GOT3 (cell line): ENCODE measurements around the gene CDC42EP1.
"Not testable (repeated sequence)": the region's sequence is repeated elsewhere in the genome, so short reads cannot be mapped to it uniquely, and the experiment has no call there.

ENCODE experiments used
- DNase-seq: peaks from one replicate; lab custom pipeline; 2025; ENCODE audit warnings: mixed read lengths; lab: John Stamatoyannopoulos, UW

CDC42EP1 gene

DNA sequence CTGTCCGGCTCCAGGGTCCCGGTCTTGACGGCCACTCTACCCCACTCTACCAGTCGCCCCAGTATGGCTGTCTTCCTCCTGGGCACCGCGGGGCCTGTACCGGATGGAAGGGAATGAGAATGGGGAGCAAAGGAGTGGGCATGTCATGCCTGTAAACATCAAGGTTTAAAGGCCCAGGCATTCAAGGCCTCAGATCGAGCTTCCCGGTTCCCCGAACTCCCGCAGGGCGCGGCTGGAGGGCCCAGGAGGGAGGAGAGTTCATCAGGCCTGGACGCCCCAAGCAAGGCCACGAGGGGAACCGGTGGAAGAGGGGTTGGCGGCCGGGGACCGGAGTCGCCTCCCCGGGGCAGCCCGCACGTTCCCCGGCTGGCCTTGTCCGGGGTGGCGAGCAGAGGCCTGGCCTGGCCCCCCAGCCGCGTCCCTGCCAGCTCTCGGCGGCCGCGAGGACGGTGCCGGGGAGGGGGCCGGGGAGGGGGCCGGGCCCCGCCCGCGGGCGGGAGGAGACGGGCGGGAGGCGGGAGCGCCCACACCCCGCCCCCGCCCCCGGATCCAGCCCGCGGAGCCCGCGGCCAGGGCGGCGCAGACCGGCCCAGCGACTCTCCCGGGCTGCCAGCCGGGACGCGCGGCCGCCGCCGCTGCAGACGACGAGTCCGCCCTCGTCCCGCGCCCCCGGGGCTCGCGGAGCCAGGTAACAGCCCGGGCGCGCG, at the start of gene CDC42EP1:
Gene CDC42EP1 (plus strand): TSS at position 580 of the 707 bp plus-strand sequence. CDS start 5,870 bp downstream, outside the sequence.
- DNase-seq = no peak

DNA sequence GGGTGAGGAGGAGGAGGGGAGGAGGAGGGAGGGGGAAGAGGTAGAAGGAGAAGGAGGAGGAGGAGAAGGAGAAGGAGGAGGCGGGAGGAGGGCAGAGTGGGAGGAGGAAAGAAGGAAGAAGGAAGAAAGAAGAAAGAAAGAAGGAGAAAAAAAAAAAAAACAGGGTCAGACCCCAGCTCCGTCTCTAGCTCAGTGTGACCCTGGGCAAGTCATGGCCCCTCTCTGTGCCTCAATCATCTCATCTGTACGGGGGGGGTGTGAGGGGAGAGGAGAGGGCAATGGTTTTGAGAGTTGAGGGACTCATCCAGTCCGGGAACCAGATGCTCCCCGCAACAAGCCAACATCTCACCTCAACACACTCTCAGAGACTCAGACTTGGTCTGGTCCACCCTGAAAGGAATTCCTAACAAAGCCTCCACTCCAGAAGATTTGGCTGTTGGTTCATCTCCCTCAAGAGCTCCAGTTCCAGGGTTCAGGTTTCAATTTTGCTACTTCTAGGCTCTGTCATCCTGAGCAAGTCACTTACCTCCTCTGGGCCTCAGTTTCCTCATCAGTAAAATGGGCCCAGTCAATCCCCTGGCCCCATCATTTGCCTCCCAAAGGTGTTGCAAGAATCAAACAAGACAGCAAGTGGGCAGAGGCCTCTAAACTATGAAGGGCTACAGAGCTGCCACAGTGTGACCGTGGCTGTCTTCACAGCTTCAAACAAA, 48.7 kb upstream of the CDC42EP1 start:
- DNase-seq = no peak

DNA sequence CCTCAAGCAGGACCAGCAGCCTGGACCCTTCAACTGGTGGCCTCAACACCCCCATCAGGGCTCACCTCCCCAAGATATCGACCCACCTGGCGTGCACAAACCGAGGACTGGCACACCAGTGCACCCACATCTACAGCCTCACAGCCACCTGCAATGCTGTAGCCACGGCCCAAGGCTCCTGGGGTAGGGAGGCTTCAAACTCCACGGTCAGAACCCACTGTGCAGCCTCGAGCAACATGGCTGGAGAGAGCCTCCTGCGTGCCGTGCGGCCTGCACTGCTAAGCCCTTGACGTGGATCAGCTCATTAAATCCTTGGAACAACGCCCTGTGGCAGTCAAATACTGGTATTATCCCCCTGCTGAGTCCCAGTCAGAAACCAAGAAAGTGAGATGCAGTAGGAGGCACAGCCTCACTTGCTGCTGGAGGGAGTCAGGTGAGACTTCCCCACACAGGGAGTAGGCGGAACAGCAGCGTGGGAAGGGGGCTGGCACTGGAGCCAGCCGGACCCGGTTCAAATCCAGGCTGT, 45.7 kb upstream of the CDC42EP1 start:
- DNase-seq = no peak

DNA sequence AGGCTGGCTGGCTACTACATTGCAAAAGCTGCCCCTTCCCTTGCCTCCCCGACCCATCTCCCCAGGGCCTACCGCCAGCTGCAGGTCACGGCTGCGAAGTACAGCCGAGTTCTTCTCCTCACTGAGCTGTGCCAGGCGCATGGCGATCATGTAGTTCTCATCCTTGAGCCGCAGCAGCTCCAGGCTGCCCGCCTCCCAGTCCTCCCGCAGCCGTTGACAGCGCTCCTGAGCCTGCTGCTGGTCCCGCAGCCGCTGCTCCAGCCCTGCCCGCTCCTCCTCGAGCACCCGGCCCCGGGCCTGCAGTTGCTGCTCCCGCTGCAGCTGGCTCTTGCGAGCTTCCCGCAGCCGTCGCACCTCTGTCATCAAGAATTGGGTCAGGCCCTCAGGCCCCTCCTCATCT, 44.4 kb upstream of the CDC42EP1 start:
- DNase-seq = no peak

- DNase-seq = no peak
These were observed 43.8 kb upstream of the CDC42EP1 start for GRCh38 chr22:37516456-37516855.

DNA sequence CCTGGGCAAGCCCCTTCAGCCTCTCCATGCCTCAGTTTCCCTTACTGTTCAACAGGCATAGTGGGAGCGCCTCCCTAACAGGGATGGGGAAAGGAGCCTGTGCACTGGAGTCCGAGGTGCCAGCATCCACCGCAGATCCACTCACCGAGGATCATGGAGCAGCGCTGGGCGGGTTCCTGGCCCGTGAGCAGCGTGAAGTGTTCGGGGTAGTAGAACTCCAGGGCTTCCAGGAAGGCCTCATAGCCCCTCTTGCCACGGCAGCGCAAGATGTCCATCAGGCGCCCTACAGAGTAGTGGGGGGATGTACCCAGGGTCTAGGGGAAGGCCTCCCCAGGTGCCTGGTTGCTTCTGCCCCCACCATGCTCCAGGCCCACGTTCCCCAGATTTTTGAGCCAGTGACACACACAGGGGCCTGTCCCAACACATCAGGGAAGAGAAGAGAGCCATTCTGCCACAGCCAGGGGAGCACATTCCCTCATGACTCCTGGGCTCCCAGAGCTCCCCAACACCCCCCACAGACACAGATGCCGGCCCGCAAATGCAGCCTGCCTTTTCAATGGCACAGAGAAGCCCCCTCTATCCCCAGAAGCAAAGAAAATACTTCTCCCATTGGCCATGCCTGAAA, 42.3 kb upstream of the CDC42EP1 start:
- DNase-seq = no peak

DNA sequence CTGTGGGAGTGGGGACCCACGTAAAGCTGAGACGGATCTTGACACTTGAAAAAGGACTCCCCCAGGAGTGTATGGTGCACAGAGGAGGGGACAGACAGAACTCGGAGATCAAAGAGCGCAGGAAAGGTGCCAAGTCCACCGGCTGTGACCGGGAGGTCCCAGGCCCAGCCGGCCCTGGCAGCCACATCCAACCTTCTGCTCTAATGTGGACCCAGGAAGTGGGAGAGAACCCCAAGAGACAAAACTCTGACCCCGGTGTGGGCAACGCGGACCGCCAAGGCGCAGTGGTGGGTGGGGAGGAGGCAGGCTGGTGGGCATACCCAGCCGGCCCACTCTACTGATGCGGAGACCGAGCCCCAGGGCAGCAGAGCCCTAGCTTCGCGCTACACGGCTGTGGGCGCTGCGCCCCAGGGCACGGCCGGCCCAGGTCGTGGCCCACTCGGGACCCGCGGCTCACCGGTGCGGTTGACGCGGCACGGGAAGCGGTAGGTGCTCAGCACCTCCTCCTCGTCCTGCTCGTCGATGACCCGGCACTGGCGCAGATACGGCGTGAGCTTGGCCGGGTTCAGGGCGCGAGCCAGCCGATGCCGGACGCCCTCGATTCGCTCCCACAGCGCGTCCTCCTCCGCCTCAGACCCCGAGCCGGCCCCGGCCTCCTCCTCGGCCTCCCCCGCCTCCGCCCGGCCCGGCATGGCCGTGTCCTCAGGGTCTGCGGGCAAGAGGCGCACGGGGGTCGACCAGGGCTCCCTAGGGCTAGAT, 41.6 kb upstream of the CDC42EP1 start:
- DNase-seq = no peak

GRCh38 chr22:37519268-37520195, 40.7 kb upstream of the CDC42EP1 start, which contains the start of gene CARD10:
TSS of gene CARD10 (minus strand) at chr22:37519415. CDS start at chr22:37519200, 215 bp downstream.
- DNase-seq = no peak

DNA sequence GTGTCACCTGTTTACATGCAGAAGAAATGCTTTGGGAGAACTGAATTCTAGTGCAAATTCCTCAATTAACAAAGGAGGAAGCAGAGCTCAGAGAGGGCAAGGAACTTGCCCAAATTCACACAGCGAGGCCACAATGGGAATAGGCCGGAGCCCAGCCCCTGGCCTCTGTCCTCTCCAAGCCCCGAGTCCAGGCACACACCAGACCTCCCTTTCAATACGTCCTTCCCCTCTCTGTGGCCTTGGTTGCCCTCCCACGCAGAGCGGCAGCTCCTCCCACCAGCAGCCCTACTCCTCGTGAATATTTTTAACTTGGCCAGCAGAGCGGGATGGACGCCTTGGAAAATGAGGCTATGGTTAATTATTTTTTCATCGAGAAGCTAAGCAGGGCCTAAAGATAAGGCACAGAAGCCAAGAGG, 39.5 kb upstream of the CDC42EP1 start:
- DNase-seq = no peak

DNA sequence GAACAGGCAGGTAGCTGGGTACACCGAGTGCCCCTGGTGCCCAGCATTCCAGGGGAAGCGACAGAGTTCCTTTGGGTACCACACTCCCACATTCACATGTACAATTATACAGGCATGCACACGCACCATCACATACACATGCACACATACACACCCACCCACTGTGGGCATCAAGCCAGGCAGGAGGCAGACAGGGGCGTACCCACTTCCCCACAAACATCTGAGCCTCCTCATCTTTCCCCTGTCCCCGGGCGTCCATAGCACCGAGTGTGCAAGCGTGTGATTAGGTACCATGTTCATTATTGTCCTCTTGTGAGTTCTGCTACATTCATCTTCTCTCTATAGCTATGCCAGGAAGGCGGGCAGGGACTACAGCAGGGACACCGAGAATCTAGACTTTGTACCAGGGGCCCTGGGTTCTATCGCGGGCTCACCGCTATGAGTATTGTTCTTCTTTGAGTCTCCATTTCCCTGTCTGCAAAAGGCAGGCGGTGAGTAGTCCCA, 39.0 kb upstream of the CDC42EP1 start:
- no peak for DNase-seq

DNA sequence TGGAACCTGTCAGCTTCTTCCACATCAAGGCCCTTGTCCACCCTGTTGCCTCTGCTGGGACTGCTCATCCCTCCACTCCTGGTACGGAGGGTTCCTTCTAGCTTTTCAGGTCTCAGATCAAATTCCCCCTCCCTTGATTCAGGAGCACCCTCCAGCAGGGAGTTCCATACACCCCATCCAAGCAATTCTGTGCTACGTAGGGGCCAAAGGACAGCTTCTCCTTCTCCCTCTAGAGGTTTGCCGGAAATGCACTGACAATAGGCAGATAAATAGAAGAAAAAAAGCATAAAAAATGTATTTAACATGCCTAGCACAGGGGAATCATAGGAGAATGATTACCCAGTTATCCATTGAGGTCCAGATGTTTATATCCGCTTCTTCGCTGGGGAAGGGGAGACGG, 37.8 kb upstream of the CDC42EP1 start:
- DNase-seq = no peak

- peak; percentile 34 for DNase-seq
These were observed 35.1 kb upstream of the CDC42EP1 start for GRCh38 chr22:37525073-37525745.

GRCh38 chr22:37525746-37526350, 34.4 kb upstream of the CDC42EP1 start:
- no peak for DNase-seq

- DNase-seq = peak; percentile 37
These were observed 33.9 kb upstream of the CDC42EP1 start for GRCh38 chr22:37526376-37526775.

- DNase-seq = not testable (repeated sequence)
These were observed 33.1 kb upstream of the CDC42EP1 start for GRCh38 chr22:37527081-37527752.

DNA sequence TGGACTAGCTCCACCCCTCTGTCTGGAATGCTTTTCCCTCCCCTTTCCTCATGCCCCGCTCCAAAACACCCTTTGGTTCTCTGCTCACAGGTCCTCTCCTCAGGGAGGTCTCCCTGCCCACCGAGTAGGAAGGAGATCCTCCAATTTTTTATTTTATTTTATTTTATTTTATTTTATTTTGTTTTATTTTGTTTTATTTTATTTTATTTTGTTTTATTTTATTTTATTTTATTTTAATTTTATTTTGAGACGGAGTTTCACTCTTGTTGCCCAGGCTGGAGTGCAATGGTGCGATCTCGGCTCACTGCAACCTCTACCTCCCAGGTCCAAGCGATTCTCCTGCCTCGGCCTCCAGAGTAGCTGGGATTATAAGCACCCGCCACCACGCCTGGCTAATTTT, 32.3 kb upstream of the CDC42EP1 start:
- DNase-seq = not testable (repeated sequence)

DNA sequence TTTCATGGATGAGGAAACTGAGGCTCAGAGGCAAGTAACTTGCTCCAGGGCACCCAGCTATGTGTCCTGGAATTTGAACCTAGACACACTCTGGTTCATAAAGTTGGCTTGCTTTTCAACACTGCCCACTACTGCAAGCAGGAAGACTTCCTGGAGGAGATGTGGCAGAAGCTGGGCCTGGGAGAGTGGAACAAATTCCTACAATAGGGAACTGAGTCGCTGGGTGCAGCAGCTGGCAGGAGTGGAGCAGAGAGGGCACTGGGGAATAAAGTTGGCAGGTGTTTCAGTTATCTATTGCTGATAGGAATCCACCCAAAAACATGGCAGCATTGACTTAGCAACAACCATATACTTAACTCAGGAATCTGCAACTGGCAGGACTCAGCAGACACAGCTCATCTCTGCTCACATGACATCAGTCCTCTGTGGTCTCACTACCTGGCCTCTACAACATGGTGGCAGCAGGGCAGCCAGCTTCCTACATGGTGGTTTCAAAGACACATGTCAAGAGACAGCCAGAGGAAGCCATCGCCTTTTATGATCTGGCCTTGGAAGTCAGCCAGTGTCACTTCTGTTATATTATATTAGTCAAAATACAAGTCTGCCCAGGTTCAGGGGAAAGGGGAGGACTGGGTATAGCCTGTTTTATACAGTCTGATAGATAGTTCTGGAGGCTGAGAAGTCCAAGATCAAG, 30.5 kb upstream of the CDC42EP1 start:
- DNase-seq = no peak

DNA sequence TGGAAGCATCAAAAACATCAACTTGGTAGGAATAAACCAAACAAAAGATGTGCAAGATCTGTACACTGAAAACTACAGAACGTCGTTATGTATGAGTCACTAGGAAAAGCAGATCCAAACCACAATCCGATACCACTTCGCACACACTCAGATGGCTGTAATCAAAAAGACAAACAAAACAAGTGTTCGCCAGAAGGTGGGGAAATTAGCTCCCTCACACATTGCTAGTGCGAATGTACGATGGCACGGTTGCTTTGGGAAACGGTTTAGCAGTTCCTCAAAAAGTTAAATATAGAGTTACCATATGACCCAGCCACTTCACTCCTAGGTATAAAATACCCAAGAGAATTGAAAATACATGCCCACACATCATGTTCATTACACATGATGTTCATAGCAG, 26.3 kb upstream of the CDC42EP1 start:
- no peak for DNase-seq
